Ascending aorta (tissue), 2 donors: ENCODE measurements around the gene EEF1AKMT2. TPM values are rescaled to one million over a fixed set of nuclear protein-coding genes. Genes with fewer than 3 reads are reported as not detected.

ENCODE experiments used
- DNase-seq, 2 donors: peaks; one replicate each; pipeline ENCODE4 v3.0.0-alpha.2; 2019; ENCODE audit warnings: low spot score in 2 of 2
- H3K27ac ChIP-seq, 2 donors: fragments of 200-600 bp; sonication (generic); one replicate each; pipeline ENCODE4 v1.5.1; 2016 to 2017; ENCODE audit warnings: mild to moderate bottlenecking in 1 of 2
- H3K27me3 ChIP-seq: fragments of 200-600 bp; sonication (generic); one replicate; pipeline ENCODE4 v1.5.1; 2017
- H3K36me3 ChIP-seq, 2 donors: fragments of 200-600 bp; sonication (generic); one replicate each; pipeline ENCODE4 v1.5.1; 2016
- H3K4me1 ChIP-seq, 2 donors: fragments of 200-600 bp; sonication (generic); one replicate each; pipeline ENCODE4 v1.5.1; 2016 to 2017; ENCODE audit warnings: mild to moderate bottlenecking in 1 of 2
- H3K4me3 ChIP-seq, 2 donors: fragments of 200-600 bp; sonication (generic); one replicate each; pipeline ENCODE4 v1.5.1; 2016 to 2017; ENCODE audit warnings: mild to moderate bottlenecking in 1 of 2
- H3K9me3 ChIP-seq, 2 donors: fragments of 200-600 bp; sonication (generic); one replicate each; pipeline ENCODE4 v1.5.1; 2016
- CTCF ChIP-seq, 3 experiments: fragments of 200-600 bp in 2 of 3; fragments of 450-650 bp in 1 of 3; sonication (generic) in 2 of 3; IDR thresholded peaks; one replicate each; pipeline ENCODE4 v1.5.1; 2016 to 2019; ENCODE audit warnings: antibody characterized with exemption in 3 of 3, mild to moderate bottlenecking in 1 of 3, moderate library complexity in 1 of 3
- intact Hi-C: fragments of 100-400 bp; cut with DNase I; formaldehyde crosslinking; loops from one replicate; pipeline ENCODE4 v1.15.1; 2023
- total RNA-seq: library from RNA; depleted of rRNA; stranded (reverse); fragments of >200 nt; gene quantifications from one replicate; pipeline ENCODE4 v1.1.0, GENCODE V29; 2016

The EEF1AKMT2 gene
- total RNA-seq, 1 donor from 2014 or later: 10.5 TPM

GRCh38 chr10:124737221-124737620 lies 54.5 kb downstream of the EEF1AKMT2 start:
- Histone ChIP-seq H3K4me3 (no peak overlapping the region), H3K4me1 (peaks cover 32 to 69% of the 10 kb centered on the region in 2 donors), H3K27me3 (no peaks in the 10 kb centered on the region), H3K27ac (peak overlapping the region; percentile 59 to 64), H3K9me3 (no peaks in the 10 kb centered on the region), H3K36me3 (no peaks in the 10 kb centered on the region)
- peak in 1 of 2 donors; percentile 57 for DNase-seq
- intact Hi-C loops: loop anchor here (2.0 kb wide), 1 partner anchor 32 kb away; no protein-coding TSS in a partner anchor
- no peak for TF ChIP-seq CTCF (IDR thresholded peaks at IDR 0.05)

GRCh38 chr10:124736491-124737136 lies 55.1 kb downstream of the EEF1AKMT2 start:
- Histone ChIP-seq H3K27ac (peak overlapping the region; percentile 59 to 64), H3K9me3 (no peaks in the 10 kb centered on the region), H3K4me3 (peak overlapping the region in 1 of 2 donors; percentile 2), H3K4me1 (peaks cover 32 to 64% of the 10 kb centered on the region in 2 donors), H3K27me3 (no peaks in the 10 kb centered on the region), H3K36me3 (no peaks in the 10 kb centered on the region)
- peak in 1 of 2 donors; percentile 80 for DNase-seq
- intact Hi-C loops: loop anchor here (2.0 kb wide), 1 partner anchor 32 kb away; no protein-coding TSS in a partner anchor
- no peak for TF ChIP-seq CTCF (IDR thresholded peaks at IDR 0.05)

- Histone ChIP-seq H3K4me1 (peaks cover 32 to 56% of the 10 kb centered on the region in 2 donors), H3K4me3 (peak overlapping the region in 1 of 2 donors; percentile 2), H3K9me3 (no peaks in the 10 kb centered on the region), H3K36me3 (no peaks in the 10 kb centered on the region), H3K27me3 (no peaks in the 10 kb centered on the region), H3K27ac (peak overlapping the region; percentile 59 to 64)
- no peak for TF ChIP-seq CTCF (IDR thresholded peaks at IDR 0.05)
- intact Hi-C loops: loop anchor here (2.0 kb wide), 1 partner anchor 31 kb away; no protein-coding TSS in a partner anchor
- peak in 1 of 2 donors; percentile 52 for DNase-seq
Measured at GRCh38 chr10:124735491-124736286, 56.0 kb downstream of the EEF1AKMT2 start.

- TF ChIP-seq CTCF (IDR thresholded peaks at IDR 0.05): no peak
- peak in 1 of 2 donors; percentile 60 for DNase-seq
- H3K4me1 ChIP-seq: peaks cover 32 to 46% of the 10 kb centered on the region in 2 donors
- intact Hi-C loops: no loop called here
- no peak overlapping the region for H3K4me3 ChIP-seq
- no peaks in the 10 kb centered on the region for H3K36me3 ChIP-seq
- H3K27ac ChIP-seq: peak overlapping the region; percentile 81 to 87
- H3K27me3 ChIP-seq: no peaks in the 10 kb centered on the region
- no peaks in the 10 kb centered on the region for H3K9me3 ChIP-seq
Measured at GRCh38 chr10:124734311-124735166, 57.1 kb downstream of the EEF1AKMT2 start.

GRCh38 chr10:124733571-124734245 lies 58.0 kb downstream of the EEF1AKMT2 start:
- peak in 1 of 2 donors; percentile 61 for DNase-seq
- intact Hi-C loops: no loop called here
- Histone ChIP-seq H3K27me3 (no peaks in the 10 kb centered on the region), H3K9me3 (no peaks in the 10 kb centered on the region), H3K4me3 (peak overlapping the region in 1 of 2 donors; percentile 29), H3K4me1 (peaks cover 32 to 45% of the 10 kb centered on the region in 2 donors), H3K36me3 (no peaks in the 10 kb centered on the region), H3K27ac (peak overlapping the region; percentile 81 to 87)
- TF ChIP-seq CTCF (IDR thresholded peaks at IDR 0.05): no peak
